Measurements from ENCODE around the gene PCDHGB6. TPM values are rescaled to one million over a fixed set of nuclear protein-coding genes. Genes with fewer than 3 reads are reported as not detected.

Gene PCDHGB6
- total RNA-seq, 4 donors from 2014 or later: 1.4 to 4.6 (median 2.9) TPM

GRCh38 chr5:141363952-141364660 lies 43.7 kb upstream of the PCDHGB6 start, which contains the start of gene PCDHGA5:
TSS of gene PCDHGA5 (plus strand) at chr5:141364162. CDS start at chr5:141364331, 169 bp downstream.
- TF ChIP-seq POLR2A (IDR thresholded peaks at IDR 0.05) (no peak), CTCF (IDR thresholded peaks at IDR 0.05 in 4 of 5, conservative IDR thresholded peaks at IDR 0.05 in 1 of 5) (peak in 1 of 5 experiments; percentile 21)
- in situ Hi-C loops (cut with MboI; ENCODE audit: low sequenced_read_pairs in 4 of 4): no loop called here
- DNase-seq (no peak), ATAC-seq (peak in 1 of 2 donors; percentile 19)
- no peak within 1 kb of the TSS for H3K27ac ChIP-seq
- intact Hi-C loops (cut with DNase I; ENCODE audit: low total_unique reads): no loop called here
- H3K4me3 ChIP-seq: peak within 1 kb of the TSS; percentile 1 to 47 (median 16)
- H3K27me3 ChIP-seq: peaks cover 0 to 53% (median 39%) of the 10 kb centered on the region in 3 donors
- no peaks in the 10 kb centered on the region for H3K36me3 ChIP-seq
- H3K4me1 ChIP-seq: peaks cover 4 to 5% of the 10 kb centered on the region in 2 donors
- H3K9me3 ChIP-seq: peaks cover 0 to 28% (median 6%) of the 10 kb centered on the region in 3 donors

- intact Hi-C loops (cut with DNase I; ENCODE audit: low total_unique reads) (no loop called here), in situ Hi-C loops (cut with MboI; ENCODE audit: low sequenced_read_pairs in 4 of 4) (no loop called here)
- ATAC-seq (no peak), DNase-seq (no peak)
- Histone ChIP-seq H3K36me3 (no peaks in the 10 kb centered on the region), H3K27me3 (peaks cover 0 to 48% (median 32%) of the 10 kb centered on the region in 3 donors), H3K4me3 (peak overlapping the region in 1 of 4 donors; percentile 12), H3K9me3 (peaks cover 0 to 19% (median 5%) of the 10 kb centered on the region in 3 donors), H3K4me1 (peaks cover 5 to 8% of the 10 kb centered on the region in 2 donors), H3K27ac (no peak overlapping the region)
- TF ChIP-seq CTCF (IDR thresholded peaks at IDR 0.05 in 4 of 5, conservative IDR thresholded peaks at IDR 0.05 in 1 of 5) (no peak), POLR2A (IDR thresholded peaks at IDR 0.05) (no peak)
These were observed 41.6 kb upstream of the PCDHGB6 start for GRCh38 chr5:141366016-141366896.

GRCh38 chr5:141369994-141370848 lies 37.6 kb upstream of the PCDHGB6 start, which contains the start of gene PCDHGB3:
TSS of gene PCDHGB3 (plus strand) at chr5:141370242. CDS start at chr5:141370395, 153 bp downstream.
- DNase-seq (peak in 1 of 2 donors; percentile 45), ATAC-seq (peak; percentile 62 to 87)
- Histone ChIP-seq H3K36me3 (no peaks in the 10 kb centered on the region), H3K27ac (peak within 1 kb of the TSS in 1 of 4 donors; percentile 16), H3K4me1 (peaks cover 0 to 4% of the 10 kb centered on the region in 2 donors), H3K4me3 (peak within 1 kb of the TSS; percentile 7 to 50 (median 37)), H3K27me3 (peaks cover 0 to 21% (median 20%) of the 10 kb centered on the region in 3 donors), H3K9me3 (peaks cover 0 to 17% (median 6%) of the 10 kb centered on the region in 3 donors)
- intact Hi-C loops (cut with DNase I; ENCODE audit: low total_unique reads): loop anchor here (5.0 kb wide), 1 partner anchor 42 kb away; the partner anchor contains the start of gene PCDHGA10
- in situ Hi-C loops (cut with MboI; ENCODE audit: low sequenced_read_pairs in 4 of 4): no loop called here
- TF ChIP-seq CTCF (IDR thresholded peaks at IDR 0.05 in 4 of 5, conservative IDR thresholded peaks at IDR 0.05 in 1 of 5) (peak in 2 of 5 experiments; percentile 19 to 43), POLR2A (IDR thresholded peaks at IDR 0.05) (no peak)
